Immature natural killer cell (primary cell): Measurements from ENCODE around the gene KRT40. TPM values are rescaled to one million over a fixed set of nuclear protein-coding genes. Genes with fewer than 3 reads are reported as not detected.

Source experiments
- DNase-seq, 3 donors: peaks; one replicate each; pipeline ENCODE4 v3.0.0; 2022; ENCODE audit warnings: mixed read lengths in 1 of 3
- H3K27ac Mint-ChIP-seq, 6 donors: one replicate each; pipeline ENCODE4 v1.8.0; 2020; ENCODE audit warnings: mixed read lengths in 6 of 6, mild to moderate bottlenecking in 5 of 6, inconsistent platforms in 4 of 6, moderate library complexity in 3 of 6
- H3K27me3 Mint-ChIP-seq, 3 donors: one replicate each; pipeline ENCODE4 v1.8.0; 2020 to 2021; ENCODE audit warnings: low read depth in 3 of 3, mild to moderate bottlenecking in 3 of 3, mixed read lengths in 3 of 3, moderate library complexity in 3 of 3, inconsistent platforms in 1 of 3
- H3K36me3 Mint-ChIP-seq, 3 donors: one replicate each; pipeline ENCODE4 v1.8.0; 2020; ENCODE audit warnings: mixed read lengths in 3 of 3, inconsistent platforms in 2 of 3, mild to moderate bottlenecking in 2 of 3
- H3K4me1 Mint-ChIP-seq, 2 donors: one replicate each; pipeline ENCODE4 v1.8.0; 2020; ENCODE audit warnings: inconsistent platforms in 2 of 2, mild to moderate bottlenecking in 2 of 2, mixed read lengths in 2 of 2, moderate library complexity in 1 of 2
- H3K4me3 Mint-ChIP-seq, 5 donors: one replicate each; pipeline ENCODE4 v1.8.0; 2020; ENCODE audit warnings: mild to moderate bottlenecking in 5 of 5, mixed read lengths in 5 of 5, inconsistent platforms in 3 of 5, moderate library complexity in 3 of 5
- H3K9me3 Mint-ChIP-seq, 6 donors: one replicate each; pipeline ENCODE4 v1.8.0; 2020; ENCODE audit warnings: mild to moderate bottlenecking in 6 of 6, mixed read lengths in 6 of 6, inconsistent platforms in 4 of 6, moderate library complexity in 3 of 6
- polyA plus RNA-seq, 3 donors: library from polyadenylated mRNA; unstranded; fragments of 300-500 nt; fragmentation: Illumina TruSeq; gene quantifications; one replicate each; pipeline ENCODE4 v1.2.3, GENCODE V29; 2021

The KRT40 gene
- polyA plus RNA-seq, 3 donors from 2014 or later: not detected

- no peaks in the 10 kb centered on the region for H3K4me1 Mint-ChIP-seq
- DNase-seq: no peak
- no peaks in the 10 kb centered on the region for H3K36me3 Mint-ChIP-seq
- peaks cover 3 to 12% (median 11%) of the 10 kb centered on the region in 3 donors for H3K27me3 Mint-ChIP-seq
- no peak overlapping the region for H3K4me3 Mint-ChIP-seq
- H3K9me3 Mint-ChIP-seq: no peaks in the 10 kb centered on the region
- H3K27ac Mint-ChIP-seq: no peak overlapping the region
These were observed 47.1 kb downstream of the KRT40 start for GRCh38 chr17:40936976-40937375.

GRCh38 chr17:40936437-40936971 lies 47.6 kb downstream of the KRT40 start:
- Mint-ChIP-seq H3K27me3 (peaks cover 3 to 12% (median 11%) of the 10 kb centered on the region in 3 donors), H3K4me1 (no peaks in the 10 kb centered on the region), H3K4me3 (no peak overlapping the region), H3K27ac (no peak overlapping the region), H3K36me3 (no peaks in the 10 kb centered on the region), H3K9me3 (no peaks in the 10 kb centered on the region)
- no peak for DNase-seq

- Mint-ChIP-seq H3K36me3 (no peaks in the 10 kb centered on the region), H3K4me1 (no peaks in the 10 kb centered on the region), H3K27ac (no peak overlapping the region), H3K4me3 (no peak overlapping the region), H3K9me3 (no peaks in the 10 kb centered on the region), H3K27me3 (peaks cover 3 to 15% (median 11%) of the 10 kb centered on the region in 3 donors)
- DNase-seq: peak in 1 of 3 donors; percentile 22
These were observed 48.5 kb downstream of the KRT40 start for GRCh38 chr17:40935624-40936023.

GRCh38 chr17:40932608-40933007 lies 51.5 kb downstream of the KRT40 start:
- Mint-ChIP-seq H3K4me1 (no peaks in the 10 kb centered on the region), H3K27ac (no peak overlapping the region), H3K27me3 (peaks cover 3 to 12% (median 7%) of the 10 kb centered on the region in 3 donors), H3K9me3 (no peaks in the 10 kb centered on the region), H3K36me3 (no peaks in the 10 kb centered on the region), H3K4me3 (no peak overlapping the region)
- no peak for DNase-seq

GRCh38 chr17:40931311-40931710 lies 52.8 kb downstream of the KRT40 start:
- Mint-ChIP-seq H3K27me3 (peaks cover 3 to 11% (median 10%) of the 10 kb centered on the region in 3 donors), H3K4me1 (no peaks in the 10 kb centered on the region), H3K9me3 (no peaks in the 10 kb centered on the region), H3K36me3 (no peaks in the 10 kb centered on the region), H3K27ac (no peak overlapping the region), H3K4me3 (no peak overlapping the region)
- no peak for DNase-seq

Other genes with a start within 250 kb of the KRT40 start
- gene KRT25, start 229.0 kb downstream of the KRT40 start, polyA plus RNA-seq: not detected
- not detected for gene KRT26, start 212.1 kb downstream of the KRT40 start, polyA plus RNA-seq
- not detected for gene KRT27, start 201.8 kb downstream of the KRT40 start, polyA plus RNA-seq
- not detected for gene KRT28, start 184.4 kb downstream of the KRT40 start, polyA plus RNA-seq
- gene KRT10, start 161.7 kb downstream of the KRT40 start, polyA plus RNA-seq: 100 to 1,000 TPM; 120 to 191 (median 182) TPM
- gene KRT12, start 117.1 kb downstream of the KRT40 start, polyA plus RNA-seq: not detected
- not detected for gene KRT20, start 99.1 kb downstream of the KRT40 start, polyA plus RNA-seq
- not detected for gene KRT23, start 46.7 kb downstream of the KRT40 start, polyA plus RNA-seq
- gene KRT39, start 17.4 kb downstream of the KRT40 start, polyA plus RNA-seq: not detected
- not detected for gene KRTAP3-3, start 9.8 kb upstream of the KRT40 start, polyA plus RNA-seq
- gene KRTAP3-2, start 15.6 kb upstream of the KRT40 start, polyA plus RNA-seq: not detected
- gene KRTAP3-1, start 24.8 kb upstream of the KRT40 start, polyA plus RNA-seq: not detected
- gene KRTAP1-5, start 42.9 kb upstream of the KRT40 start, polyA plus RNA-seq: not detected
- gene KRTAP1-4, start 45.9 kb upstream of the KRT40 start, polyA plus RNA-seq: not detected
- gene KRTAP1-3, start 50.5 kb upstream of the KRT40 start, polyA plus RNA-seq: not detected
- gene KRTAP1-1, start 57.1 kb upstream of the KRT40 start, polyA plus RNA-seq: not detected
- not detected for gene KRTAP2-1, start 63.0 kb upstream of the KRT40 start, polyA plus RNA-seq
- gene KRTAP2-2, start 70.9 kb upstream of the KRT40 start, polyA plus RNA-seq: not detected
- gene KRTAP2-3, start 75.8 kb upstream of the KRT40 start, polyA plus RNA-seq: not detected
- gene KRTAP2-4, start 81.6 kb upstream of the KRT40 start, polyA plus RNA-seq: not detected
- gene KRTAP4-7, start 99.8 kb upstream of the KRT40 start, polyA plus RNA-seq: not detected
- gene KRTAP4-8, start 113.8 kb upstream of the KRT40 start, polyA plus RNA-seq: not detected
- gene KRTAP4-16, start 117.9 kb upstream of the KRT40 start, polyA plus RNA-seq: not detected
- gene KRTAP4-9, start 121.1 kb upstream of the KRT40 start, polyA plus RNA-seq: not detected
- gene KRTAP4-11, start 134.0 kb upstream of the KRT40 start, polyA plus RNA-seq: not detected
- gene KRTAP4-12, start 139.9 kb upstream of the KRT40 start, polyA plus RNA-seq: not detected
- not detected for gene KRTAP4-6, start 156.2 kb upstream of the KRT40 start, polyA plus RNA-seq
- gene KRTAP4-5, start 165.5 kb upstream of the KRT40 start, polyA plus RNA-seq: not detected
- not detected for gene KRTAP4-4, start 176.4 kb upstream of the KRT40 start, polyA plus RNA-seq
- gene KRTAP4-3, start 183.9 kb upstream of the KRT40 start, polyA plus RNA-seq: not detected
- gene KRTAP4-2, start 193.9 kb upstream of the KRT40 start, polyA plus RNA-seq: not detected
- gene KRTAP4-1, start 200.6 kb upstream of the KRT40 start, polyA plus RNA-seq: not detected
- not detected for gene KRTAP9-1, start 205.6 kb upstream of the KRT40 start, polyA plus RNA-seq
- not detected for gene KRTAP9-2, start 242.3 kb upstream of the KRT40 start, polyA plus RNA-seq
- gene KRTAP9-3, start 248.1 kb upstream of the KRT40 start, polyA plus RNA-seq: not detected